HepG2 (cell line): ENCODE data around the gene DHX58. TPM values are rescaled to one million over a fixed set of nuclear protein-coding genes. Genes with fewer than 3 reads are reported as not detected.

Source experiments
- ATF5 ChIP-seq: sonication (generic); formaldehyde crosslinking; IDR thresholded peaks from 2 replicates; pipeline ENCODE4 v1.4.0; 2020; ENCODE audit warnings: mild to moderate bottlenecking, low read depth, missing genetic modification reagents
- CREBL2 ChIP-seq: sonication (generic); formaldehyde crosslinking; IDR thresholded peaks from 2 replicates; pipeline ENCODE4 v1.8.1; 2023; ENCODE audit warnings: missing genetic modification reagents, mild to moderate bottlenecking, borderline replicate concordance
- FOXA3 ChIP-seq: IDR thresholded peaks from 2 replicates; pipeline ENCODE4 v1.6.1; 2016; ENCODE audit warnings: missing genetic modification reagents, missing compliant biosample characterization
- NCOA5 ChIP-seq: sonication (generic); formaldehyde crosslinking; IDR thresholded peaks from 2 replicates; pipeline ENCODE4 v1.4.0; 2020; ENCODE audit warnings: missing genetic modification reagents
- NFKB2 ChIP-seq: sonication (generic); formaldehyde crosslinking; IDR thresholded peaks from 2 replicates; pipeline ENCODE4 v1.4.0; 2020; ENCODE audit warnings: missing genetic modification reagents, borderline replicate concordance
- PLRG1 ChIP-seq: fragments of 450-650 bp; conservative IDR thresholded peaks from 2 replicates; pipeline ENCODE4 v1.6.1; 2016
- ZNF20 ChIP-seq: sonication (generic); formaldehyde crosslinking; IDR thresholded peaks from 2 replicates; pipeline ENCODE4 v1.4.0; 2020; ENCODE audit warnings: mild to moderate bottlenecking, moderate library complexity, missing genetic modification reagents
- ZNF318 ChIP-seq: sonication (generic); formaldehyde crosslinking; IDR thresholded peaks from 2 replicates; pipeline ENCODE4 v1.4.0; 2020; ENCODE audit warnings: mild to moderate bottlenecking, missing genetic modification reagents
- polyA plus RNA-seq, 8 experiments: library from polyadenylated mRNA; depleted of rRNA in 3 of 8; stranded (reverse) in 7 of 8; unstranded in 1 of 8; fragments of >200 nt; fragmentation: Illumina TruSeq in 4 of 8; extraction: Trizol in 4 of 8; gene quantifications; 2 replicates each; pipeline versions ENCODE4 v1.2.1 to v1.2.3, GENCODE V29; 2011 to 2016; ENCODE audit warnings: low read depth in 4 of 8, missing spikeins in 1 of 8, mixed read lengths in 1 of 8; ENCODE audit not compliant: insufficient read depth in 1 of 8
- total RNA-seq, 5 experiments: library from RNA; depleted of rRNA; stranded (reverse); fragments of >200 nt; fragmentation: Illumina TruSeq; extraction: Trizol; gene quantifications; 2 replicates each; pipeline ENCODE4 v1.2.3, GENCODE V29; 2016; ENCODE audit warnings: low read depth in 1 of 5
- TF ChIP-seq, protein P1 (sequence below): sonication (generic); formaldehyde crosslinking; IDR thresholded peaks from 2 replicates; pipeline ENCODE4 v1.4.0; 2020; ENCODE audit warnings: missing genetic modification reagents, borderline replicate concordance
- TF ChIP-seq, protein P2 (sequence below): IDR thresholded peaks from 2 replicates; pipeline ENCODE4 v1.6.1; 2016; ENCODE audit warnings: low read depth, missing genetic modification reagents, missing compliant biosample characterization

The DHX58 gene
- total and polyA plus RNA-seq, 2 of the 13 experiments (the other 11 are each of a cell fraction or from before 2014, with no cell fraction given): 6.7 to 7.8 TPM

GRCh38 chr17:42160531-42160910 is 48.0 kb upstream of the DHX58 start (continued):
- TF ChIP-seq ZNF318 (CRISPR knock-in tag) (no peak), PLRG1 (no peak), CREBL2 (CRISPR knock-in tag) (no peak), NCOA5 (CRISPR knock-in tag) (no peak), ZNF20 (CRISPR knock-in tag) (no peak), ATF5 (CRISPR knock-in tag) (no peak), NFKB2 (CRISPR knock-in tag) (no peak), FOXA3 (CRISPR knock-in tag) (no peak)
- TF ChIP-seq, protein P1, sequence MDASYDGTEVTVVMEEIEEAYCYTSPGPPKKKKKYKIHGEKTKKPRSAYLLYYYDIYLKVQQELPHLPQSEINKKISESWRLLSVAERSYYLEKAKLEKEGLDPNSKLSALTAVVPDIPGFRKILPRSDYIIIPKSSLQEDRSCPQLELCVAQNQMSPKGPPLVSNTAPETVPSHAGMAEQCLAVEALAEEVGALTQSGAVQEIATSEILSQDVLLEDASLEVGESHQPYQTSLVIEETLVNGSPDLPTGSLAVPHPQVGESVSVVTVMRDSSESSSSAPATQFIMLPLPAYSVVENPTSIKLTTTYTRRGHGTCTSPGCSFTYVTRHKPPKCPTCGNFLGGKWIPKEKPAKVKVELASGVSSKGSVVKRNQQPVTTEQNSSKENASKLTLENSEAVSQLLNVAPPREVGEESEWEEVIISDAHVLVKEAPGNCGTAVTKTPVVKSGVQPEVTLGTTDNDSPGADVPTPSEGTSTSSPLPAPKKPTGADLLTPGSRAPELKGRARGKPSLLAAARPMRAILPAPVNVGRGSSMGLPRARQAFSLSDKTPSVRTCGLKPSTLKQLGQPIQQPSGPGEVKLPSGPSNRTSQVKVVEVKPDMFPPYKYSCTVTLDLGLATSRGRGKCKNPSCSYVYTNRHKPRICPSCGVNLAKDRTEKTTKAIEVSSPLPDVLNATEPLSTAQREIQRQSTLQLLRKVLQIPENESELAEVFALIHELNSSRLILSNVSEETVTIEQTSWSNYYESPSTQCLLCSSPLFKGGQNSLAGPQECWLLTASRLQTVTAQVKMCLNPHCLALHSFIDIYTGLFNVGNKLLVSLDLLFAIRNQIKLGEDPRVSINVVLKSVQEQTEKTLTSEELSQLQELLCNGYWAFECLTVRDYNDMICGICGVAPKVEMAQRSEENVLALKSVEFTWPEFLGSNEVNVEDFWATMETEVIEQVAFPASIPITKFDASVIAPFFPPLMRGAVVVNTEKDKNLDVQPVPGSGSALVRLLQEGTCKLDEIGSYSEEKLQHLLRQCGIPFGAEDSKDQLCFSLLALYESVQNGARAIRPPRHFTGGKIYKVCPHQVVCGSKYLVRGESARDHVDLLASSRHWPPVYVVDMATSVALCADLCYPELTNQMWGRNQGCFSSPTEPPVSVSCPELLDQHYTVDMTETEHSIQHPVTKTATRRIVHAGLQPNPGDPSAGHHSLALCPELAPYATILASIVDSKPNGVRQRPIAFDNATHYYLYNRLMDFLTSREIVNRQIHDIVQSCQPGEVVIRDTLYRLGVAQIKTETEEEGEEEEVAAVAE: no peak
- TF ChIP-seq, protein P2, sequence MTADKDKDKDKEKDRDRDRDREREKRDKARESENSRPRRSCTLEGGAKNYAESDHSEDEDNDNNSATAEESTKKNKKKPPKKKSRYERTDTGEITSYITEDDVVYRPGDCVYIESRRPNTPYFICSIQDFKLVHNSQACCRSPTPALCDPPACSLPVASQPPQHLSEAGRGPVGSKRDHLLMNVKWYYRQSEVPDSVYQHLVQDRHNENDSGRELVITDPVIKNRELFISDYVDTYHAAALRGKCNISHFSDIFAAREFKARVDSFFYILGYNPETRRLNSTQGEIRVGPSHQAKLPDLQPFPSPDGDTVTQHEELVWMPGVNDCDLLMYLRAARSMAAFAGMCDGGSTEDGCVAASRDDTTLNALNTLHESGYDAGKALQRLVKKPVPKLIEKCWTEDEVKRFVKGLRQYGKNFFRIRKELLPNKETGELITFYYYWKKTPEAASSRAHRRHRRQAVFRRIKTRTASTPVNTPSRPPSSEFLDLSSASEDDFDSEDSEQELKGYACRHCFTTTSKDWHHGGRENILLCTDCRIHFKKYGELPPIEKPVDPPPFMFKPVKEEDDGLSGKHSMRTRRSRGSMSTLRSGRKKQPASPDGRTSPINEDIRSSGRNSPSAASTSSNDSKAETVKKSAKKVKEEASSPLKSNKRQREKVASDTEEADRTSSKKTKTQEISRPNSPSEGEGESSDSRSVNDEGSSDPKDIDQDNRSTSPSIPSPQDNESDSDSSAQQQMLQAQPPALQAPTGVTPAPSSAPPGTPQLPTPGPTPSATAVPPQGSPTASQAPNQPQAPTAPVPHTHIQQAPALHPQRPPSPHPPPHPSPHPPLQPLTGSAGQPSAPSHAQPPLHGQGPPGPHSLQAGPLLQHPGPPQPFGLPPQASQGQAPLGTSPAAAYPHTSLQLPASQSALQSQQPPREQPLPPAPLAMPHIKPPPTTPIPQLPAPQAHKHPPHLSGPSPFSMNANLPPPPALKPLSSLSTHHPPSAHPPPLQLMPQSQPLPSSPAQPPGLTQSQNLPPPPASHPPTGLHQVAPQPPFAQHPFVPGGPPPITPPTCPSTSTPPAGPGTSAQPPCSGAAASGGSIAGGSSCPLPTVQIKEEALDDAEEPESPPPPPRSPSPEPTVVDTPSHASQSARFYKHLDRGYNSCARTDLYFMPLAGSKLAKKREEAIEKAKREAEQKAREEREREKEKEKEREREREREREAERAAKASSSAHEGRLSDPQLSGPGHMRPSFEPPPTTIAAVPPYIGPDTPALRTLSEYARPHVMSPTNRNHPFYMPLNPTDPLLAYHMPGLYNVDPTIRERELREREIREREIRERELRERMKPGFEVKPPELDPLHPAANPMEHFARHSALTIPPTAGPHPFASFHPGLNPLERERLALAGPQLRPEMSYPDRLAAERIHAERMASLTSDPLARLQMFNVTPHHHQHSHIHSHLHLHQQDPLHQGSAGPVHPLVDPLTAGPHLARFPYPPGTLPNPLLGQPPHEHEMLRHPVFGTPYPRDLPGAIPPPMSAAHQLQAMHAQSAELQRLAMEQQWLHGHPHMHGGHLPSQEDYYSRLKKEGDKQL (CRISPR knock-in tag): no peak
